Left kidney (tissue), 2 donors: ENCODE measurements around the gene CTNNA1. TPM values are rescaled to one million over a fixed set of nuclear protein-coding genes. Genes with fewer than 3 reads are reported as not detected.
"Not testable (repeated sequence)": the region's sequence is repeated elsewhere in the genome, so short reads cannot be mapped to it uniquely, and the experiment has no call there.

ENCODE experiments used
- DNase-seq: peaks from one replicate; pipeline ENCODE4 v3.0.0-alpha.2; 2013
- polyA plus RNA-seq: library from polyadenylated mRNA; unstranded; fragments of 120-200 nt; gene quantifications from one replicate; pipeline ENCODE4 v1.2.1, GENCODE V29; 2013; ENCODE audit not compliant: insufficient read length

Gene CTNNA1
- polyA plus RNA-seq, 1 donor: 423 TPM

DNA sequence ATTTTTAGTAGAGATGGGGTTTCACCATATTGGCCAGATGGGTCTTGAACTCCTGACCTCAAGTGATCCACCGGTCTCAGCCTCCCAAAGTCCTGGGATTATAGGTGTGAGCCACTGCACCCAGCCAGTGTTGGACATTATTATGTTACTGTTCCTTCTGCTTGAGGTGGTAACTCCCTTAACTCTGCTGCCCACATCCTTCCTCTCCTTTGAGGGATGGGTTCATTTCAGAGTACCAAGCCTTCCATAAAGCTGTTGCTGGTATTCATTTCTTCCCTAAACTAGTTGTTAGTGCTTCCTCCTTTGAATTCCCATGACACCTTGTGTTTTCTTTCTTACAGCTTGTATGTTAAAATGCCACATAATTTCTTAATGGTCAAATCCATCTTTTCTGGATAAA lies 54.0 kb downstream of the CTNNA1 start:
- DNase-seq: no peak

DNA sequence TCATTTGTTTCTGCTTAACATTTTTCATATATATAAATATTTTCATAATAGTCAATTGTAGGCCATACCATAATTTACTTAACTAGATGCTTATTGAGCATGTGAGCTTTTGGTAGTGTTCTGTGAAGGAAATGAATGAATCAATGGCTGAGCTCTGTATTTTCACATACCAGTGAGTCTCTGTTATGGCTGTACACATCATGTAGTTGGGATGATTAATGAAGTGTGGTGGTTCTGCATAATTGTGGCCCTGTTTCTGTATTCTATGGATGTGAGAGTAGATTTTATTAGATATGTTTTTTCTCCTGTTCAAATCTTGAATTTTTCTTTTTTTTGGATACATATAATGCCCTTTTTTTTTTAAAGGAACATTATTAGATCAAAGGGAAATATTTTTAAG lies 56.2 kb downstream of the CTNNA1 start:
- no peak for DNase-seq

DNA sequence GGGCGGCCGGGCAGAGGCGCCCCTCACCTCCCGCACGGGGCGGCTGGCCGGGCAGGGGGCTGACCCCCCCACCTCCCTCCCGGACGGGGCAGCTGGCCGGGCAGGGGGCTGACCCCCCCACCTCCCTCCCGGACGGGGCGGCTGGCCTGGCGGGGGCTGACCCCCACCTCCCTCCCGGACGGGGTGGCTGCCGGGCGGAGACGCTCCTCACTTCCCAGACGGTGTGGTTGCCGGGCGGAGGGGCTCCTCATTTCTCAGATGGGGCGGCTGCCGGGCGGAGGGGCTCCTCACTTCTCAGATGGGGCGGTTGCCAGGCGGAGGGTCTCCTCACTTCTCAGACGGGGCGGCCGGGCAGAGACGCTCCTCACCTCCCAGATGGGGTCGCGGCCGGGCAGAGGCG lies 57.6 kb downstream of the CTNNA1 start:
- DNase-seq: not testable (repeated sequence)

DNA sequence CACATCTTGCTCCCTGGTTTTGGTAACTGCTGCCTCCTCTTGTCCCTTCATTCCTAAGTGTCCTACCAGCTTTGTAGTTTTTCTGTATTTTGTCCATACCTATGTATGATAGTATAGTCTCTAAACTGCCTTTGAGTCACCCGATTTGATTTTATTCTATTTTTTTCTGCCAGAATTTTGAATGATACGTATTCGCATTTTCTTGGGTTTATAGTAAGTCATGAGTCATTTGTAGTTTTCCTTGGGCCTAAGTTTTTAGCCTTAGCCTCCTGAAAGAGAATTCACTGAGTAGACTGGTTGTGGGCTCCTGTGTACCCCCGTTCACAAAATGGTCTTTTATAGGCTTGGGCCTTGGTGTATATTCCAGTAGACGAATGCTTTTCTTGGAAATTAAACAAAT lies 62.3 kb downstream of the CTNNA1 start:
- DNase-seq: no peak

DNA sequence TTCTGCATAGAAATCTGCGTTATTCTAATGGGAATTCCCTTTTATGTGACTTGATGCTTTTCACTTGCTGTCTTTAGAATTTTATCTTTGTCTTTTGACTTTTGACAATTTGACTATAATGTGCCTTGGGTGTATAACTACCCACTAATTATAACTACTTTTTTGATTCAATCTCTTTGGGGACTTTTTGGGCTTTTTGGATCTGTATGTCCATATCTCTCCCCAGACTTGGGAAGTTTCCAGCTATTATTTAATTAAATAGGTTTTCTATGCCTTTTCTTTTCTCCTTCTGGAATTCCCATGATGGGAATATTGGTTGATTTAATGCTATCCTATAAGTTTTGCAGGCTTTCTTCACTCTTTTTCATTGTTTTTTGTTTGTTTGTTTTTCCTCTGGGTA lies 64.0 kb downstream of the CTNNA1 start:
- DNase-seq: no peak

DNA sequence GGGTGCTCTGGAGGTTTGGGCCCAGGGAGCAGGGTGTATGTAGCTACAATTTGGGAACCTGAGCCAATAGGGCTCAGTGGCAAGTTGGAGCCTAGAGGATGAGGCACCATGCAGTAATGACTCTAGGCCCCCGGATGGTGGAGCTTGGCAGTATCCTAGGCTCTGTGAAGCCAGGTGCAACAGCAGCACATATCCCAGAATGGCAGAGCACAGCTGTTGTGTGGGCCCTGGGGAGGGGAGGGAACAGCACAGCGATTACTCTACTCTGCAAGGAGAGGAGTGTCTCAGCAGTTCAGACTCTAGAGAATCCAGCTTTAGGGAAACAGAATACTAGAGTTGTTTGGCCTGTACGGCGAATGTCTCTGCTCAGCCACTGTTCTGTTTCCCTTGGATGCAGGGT lies 65.9 kb downstream of the CTNNA1 start:
- no peak for DNase-seq

DNA sequence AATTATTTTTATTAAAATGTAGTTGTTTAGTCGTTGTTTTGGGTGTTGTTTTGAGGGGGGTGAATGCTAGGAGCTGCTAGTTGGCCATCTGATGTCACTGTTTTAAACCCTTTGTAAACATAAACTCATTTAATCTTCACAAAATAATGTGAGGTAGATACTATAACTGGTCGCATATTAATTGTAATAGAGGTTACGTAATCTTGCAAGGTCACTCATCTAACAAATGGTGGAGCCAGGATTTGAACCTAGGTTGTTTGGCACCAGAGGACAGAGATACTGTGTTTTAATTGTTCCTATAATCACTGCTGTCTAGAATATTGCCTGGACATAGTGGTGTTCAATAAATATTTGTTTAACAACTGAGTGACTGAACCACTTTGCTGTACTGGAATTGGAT lies 67.5 kb downstream of the CTNNA1 start:
- DNase-seq: no peak

DNA sequence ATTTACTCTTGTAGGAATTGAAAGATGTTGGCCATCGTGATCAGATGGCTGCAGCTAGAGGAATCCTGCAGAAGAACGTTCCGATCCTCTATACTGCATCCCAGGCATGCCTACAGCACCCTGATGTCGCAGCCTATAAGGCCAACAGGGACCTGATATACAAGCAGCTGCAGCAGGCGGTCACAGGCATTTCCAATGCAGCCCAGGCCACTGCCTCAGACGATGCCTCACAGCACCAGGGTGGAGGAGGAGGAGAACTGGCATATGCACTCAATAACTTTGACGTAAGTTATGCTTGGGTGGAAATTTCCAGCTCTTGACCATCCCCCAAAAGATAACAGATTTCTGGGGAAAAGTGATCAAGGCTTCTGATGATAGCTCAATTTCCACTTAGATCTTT lies 71.3 kb downstream of the CTNNA1 start:
- no peak for DNase-seq

DNA sequence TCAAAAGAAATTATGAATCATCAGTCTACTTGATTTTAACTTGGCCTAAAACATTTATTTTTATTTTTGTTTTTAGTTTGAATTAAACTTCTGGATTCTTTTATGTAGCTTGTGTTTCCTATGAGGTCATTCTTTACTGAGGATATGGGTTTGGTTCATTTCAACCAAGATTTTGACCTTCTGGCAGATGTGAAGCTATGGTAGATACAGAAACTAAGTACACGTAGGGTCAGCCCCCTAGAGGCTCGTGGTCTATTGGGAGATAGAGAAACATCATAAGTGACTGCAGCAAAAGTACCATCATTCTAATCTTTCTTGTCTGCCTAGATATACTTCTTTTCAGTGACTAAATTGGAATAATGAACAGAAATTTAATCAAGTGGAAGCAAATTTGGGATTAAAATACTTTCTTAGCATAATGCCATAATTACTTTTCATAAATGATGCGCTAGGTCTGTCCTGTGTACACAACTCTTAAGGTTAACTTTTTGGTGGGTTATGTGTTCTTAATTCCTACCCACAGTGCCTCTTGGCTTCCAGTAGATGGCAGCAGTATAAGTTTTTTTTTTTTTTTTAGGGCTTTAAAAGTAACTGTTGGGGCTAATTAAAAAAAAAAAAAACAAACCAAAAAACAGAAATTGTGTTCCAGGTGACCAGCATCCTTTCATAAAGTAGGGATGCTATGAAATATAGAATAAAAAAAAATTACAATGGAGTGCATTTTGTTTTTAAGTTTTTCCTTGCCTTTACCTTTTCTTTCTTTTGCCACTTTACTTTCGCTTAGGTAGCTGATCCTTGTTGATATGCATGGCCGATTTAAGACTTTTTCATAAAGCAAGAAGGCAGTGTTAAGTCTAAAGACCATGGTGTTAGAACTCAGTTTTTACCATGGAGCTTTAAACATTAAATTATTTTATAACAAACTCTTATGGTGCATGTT lies 72.0 kb downstream of the CTNNA1 start:
- DNase-seq: no peak

DNA sequence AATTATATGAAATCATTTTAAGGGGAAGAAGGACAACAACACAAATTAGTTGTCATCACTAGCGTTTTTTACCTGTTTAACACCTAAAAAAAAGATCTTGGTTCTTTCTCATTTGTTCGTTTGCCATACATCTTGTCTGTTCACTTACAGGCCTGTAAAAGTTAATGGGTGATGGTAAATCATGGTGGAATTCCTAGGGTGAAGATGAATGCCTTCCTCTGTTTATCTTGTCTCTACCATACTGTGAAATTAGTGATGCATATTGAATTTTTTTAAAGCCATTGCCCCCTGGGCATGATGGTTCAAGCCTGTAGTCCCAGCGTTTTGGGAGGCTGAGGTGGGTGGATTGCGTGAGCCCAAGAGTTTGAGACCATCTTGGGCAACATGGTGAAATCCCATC lies 75.3 kb downstream of the CTNNA1 start:
- DNase-seq: no peak

DNA sequence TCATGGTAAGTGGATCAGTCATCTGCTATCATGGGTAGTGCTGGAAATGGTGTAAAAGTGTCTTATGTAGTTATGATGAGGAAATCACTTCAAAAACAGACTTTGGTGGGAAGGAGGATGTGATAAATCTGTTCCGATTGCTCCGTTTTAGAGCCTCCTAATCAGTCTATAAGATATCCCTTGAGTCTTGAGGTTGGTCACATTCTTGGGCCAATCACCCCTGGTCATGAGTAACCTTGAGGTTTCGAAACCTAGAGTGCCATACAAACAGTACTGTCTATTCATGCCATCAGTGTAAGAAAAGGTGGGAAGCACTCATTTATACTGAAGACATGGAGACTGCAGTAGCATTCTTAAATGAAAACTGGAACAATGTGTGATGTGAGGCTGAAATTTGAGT lies 76.1 kb downstream of the CTNNA1 start:
- DNase-seq: no peak

DNA sequence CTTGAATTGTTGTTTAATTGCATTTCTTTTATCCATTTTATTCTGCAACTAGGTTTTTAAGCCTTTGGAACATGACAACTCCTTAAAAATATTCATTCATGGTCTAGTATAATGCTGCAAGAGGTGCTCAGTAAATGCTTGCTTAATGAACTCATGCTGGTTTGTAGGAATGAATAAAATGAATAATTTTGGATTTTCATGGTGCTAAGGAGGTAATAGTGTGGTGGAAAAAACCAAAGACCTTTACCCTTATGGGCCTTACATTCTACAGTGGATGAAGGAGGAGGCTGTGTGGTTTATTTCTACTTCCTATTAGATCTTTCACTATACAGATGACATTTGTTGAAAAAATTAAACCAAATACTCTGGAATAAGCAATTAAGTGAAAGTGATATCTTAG lies 78.5 kb downstream of the CTNNA1 start:
- DNase-seq: no peak

DNA sequence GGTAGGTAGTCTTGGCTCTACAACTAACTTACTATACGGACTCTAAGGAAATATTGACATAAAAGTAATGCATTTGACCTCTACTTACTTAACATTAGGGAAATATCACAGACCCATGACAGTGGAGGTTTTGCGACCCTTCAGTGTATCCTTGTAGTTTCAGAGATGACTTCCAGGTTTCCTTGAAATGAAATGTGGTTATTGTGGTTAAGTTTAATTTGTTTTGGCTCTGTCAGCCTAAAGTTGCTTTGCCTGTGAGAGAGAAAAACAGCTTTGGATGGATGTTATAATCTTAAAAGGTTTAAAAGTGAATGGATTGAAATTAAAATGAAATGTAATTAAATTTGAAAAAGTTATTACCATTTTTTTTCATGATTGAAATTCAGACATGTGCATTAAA lies 79.0 kb downstream of the CTNNA1 start:
- DNase-seq: no peak

DNA sequence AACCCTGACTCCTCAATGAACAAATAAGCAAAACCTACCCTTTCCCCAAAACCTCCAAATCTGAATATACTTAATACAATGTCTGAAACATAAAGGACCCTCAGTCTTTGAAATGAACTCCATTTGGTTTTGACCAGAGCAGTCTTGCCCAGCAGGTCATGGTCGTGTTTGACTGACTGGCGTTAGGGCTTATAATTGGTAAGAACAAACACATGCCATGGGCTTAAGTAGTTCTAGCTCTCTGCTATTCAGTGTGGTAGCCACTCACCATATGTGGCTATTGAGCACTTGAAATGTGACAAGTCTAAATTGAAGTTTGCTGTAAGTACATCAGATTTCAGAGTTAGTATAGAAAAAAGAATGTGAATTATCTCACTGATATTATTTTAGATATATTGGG lies 79.9 kb downstream of the CTNNA1 start:
- no peak for DNase-seq

DNA sequence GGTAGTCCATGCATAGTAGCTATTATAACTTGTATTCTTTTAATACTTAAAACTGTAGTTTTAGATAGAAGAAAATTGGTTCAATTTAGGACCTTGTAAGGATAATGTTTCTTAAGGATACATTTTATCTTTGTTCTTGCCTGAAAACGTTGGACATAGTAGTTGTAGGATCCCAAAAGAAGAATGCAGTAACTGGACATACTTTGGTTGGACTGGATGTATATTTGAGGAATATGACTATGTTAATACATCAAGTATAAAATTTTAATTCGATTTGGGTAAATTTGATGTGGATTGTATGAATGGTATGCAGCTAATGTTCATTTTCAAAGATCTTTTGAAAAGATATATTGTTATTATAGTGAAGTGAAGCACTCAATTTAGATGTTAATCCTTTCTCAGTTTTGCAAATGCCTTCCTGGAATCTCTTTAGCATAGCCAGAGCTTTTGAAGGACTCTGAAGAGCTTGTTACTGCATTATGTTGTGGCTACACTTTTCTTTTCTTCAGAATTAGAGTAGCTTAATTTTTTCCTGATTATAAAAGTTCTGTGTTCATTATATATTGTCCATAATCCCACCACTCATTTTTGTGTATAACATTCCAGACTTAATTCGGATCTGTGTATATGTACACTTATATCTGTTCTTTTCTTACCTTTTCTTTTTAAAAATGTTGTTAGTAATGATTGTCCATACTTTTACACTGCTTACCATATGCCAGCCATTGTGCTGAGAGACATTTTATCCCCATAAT lies 80.7 kb downstream of the CTNNA1 start:
- no peak for DNase-seq

DNA sequence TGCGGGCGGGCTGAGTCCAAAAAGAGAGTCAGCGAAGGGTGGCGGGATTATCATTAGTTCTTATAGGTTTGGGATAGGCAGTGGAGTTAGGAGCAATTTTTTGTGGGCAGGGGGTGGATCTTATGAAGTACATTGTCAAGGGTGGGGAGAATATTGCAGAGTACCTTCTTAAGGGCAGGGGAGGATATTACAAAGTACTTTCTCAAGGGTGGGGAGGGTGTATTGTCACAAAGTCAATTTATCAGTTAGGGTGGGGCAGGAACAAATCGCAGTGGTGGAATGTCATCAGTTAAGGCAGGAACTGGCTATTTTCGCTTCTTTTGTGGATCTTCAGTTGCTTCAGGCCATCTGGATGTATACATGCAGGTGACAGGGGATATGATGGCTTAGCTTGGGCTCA lies 81.6 kb downstream of the CTNNA1 start:
- not testable (repeated sequence) for DNase-seq

DNA sequence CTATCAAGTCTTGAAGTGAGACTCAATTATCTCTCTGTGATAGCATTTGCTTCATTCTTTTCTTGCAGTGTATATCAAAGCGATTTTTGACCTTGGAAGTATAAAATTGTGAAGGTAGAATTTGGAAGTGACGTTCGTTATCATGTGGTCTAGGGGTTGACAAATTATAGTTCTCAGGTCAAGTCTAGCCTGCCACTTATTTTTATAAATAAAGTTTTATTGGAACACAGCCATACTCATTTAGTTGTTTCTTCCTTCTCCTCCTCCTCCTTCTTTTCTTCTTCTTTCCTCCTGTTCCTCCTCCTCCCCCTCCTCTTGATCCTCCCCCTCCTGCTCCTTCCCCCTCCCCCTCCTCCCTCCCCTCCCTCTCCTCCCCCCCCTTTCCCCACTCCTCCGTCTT lies 83.9 kb downstream of the CTNNA1 start:
- DNase-seq: no peak

DNA sequence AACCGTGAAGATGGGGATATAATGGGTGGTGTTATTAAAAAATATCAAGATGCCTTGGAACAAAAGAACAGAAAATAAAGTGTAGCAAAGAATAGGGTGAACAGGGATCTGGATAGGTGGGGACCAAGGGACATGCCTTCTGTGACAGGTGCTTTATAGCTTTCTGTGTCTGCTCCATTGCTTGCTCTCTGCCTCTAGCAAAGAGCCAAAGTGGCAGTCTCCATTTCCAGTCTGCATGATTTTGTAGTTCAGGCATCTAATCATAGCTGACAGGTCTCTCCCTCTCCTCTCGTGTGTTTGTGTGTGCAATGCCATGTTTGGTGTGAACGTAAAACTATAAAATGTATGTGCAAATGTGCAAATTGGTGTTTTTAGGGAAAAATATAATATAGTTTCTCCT lies 86.9 kb downstream of the CTNNA1 start:
- DNase-seq: no peak

DNA sequence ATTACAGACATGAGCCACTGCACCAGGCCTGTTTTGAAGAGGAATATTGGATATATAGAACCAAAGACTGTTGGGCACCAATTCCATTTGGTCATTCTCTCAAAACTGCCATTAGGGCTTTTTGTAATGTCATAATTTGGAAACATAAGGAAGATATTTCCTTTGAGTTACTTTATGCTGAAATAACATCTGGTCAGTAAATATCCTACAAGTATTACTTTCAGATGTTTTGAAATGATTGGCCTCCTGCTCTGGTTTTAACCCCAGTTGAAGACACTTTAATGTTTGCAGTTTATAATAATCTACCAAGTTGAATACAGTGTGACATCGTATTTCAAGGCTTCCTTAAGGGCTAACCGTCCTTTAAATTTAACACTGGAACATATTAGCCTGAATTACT lies 88.3 kb downstream of the CTNNA1 start:
- DNase-seq: no peak

DNA sequence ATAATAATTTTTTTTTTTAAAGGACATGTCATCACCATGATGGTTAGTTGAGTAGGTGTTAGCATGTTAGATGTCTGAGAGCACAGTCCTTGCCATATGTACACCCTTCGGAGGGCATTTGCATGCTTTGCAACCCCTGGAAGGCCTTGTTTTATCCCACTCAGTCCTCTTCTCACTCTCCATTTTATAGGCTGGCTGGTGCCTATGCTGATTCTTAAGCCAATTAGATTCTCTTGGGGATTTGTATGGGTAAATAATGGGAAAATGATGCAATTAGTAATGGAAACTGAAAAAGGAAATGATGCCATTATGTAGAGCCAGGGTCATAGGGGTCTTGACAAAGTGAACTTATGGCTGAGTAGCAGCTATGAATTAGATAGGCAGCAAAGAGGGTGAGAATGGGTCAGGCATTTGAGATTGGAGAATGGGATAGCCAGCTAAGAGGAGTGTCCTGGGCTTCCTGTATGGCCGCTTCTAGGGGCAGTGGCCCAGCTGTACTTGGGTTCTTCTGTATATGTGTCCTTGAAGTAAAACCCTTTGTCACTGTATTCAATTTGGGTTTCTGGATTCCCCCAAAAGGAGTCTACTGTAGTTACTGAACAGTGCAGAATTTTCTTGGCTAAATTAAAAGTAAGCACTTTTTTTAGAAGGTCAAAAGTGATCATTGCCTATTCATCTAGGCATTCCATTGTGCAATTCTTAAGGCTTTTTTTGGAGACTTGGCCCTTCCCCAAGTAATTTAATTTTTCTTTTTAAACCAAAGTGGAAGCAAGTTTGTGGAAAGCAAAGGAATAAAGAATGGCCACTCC lies 90.3 kb downstream of the CTNNA1 start:
- DNase-seq: no peak

DNA sequence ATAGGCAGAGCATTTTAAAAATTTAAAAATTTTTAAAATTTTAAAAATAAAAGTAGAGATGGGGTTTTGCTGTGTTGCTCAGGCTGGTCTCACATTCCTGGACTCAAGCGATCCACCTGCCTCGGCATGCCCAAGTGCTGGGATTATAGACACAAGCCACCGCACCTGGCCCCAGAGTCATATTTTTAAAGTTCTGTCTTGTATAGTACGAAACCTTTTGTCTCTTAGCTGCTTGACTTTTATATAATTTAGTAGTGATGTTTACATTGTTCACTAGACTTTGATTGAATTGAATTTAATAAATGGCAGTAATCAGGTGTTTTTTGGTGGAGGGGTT lies 90.9 kb downstream of the CTNNA1 start:
- no peak for DNase-seq

DNA sequence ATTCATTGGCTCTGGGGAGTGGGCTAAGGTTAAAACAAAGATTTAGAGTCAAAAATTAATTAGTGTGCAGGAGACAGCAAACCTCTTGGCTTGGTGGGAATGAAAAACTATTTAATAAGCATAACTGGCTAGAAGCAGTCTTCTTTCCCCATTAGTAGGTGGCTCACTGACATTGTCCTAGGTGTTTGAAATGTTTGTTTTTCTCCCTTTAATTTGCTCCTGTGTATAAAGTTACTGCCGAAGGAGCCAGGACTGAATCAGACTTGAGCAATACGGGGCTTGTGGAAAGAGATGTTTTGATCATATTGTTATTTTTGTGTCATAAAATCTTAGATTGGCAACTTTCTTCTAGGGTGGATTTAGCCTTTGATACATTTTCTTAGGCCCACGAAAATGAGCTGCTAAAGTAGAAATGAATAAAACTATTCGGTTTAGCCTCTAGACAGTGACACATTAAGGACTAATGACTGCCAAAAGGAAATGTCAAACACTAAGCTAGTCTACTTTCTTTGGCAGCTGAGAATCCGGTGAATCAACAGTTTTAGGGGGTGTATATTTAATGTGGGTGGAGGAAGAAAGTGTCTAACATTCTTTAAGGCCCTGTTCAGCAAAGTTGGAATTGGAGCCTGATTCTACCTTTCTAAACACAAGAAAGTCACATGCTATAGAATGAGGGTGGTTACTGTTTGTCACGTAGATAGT lies 91.7 kb downstream of the CTNNA1 start:
- no peak for DNase-seq
